ENCODE data around the gene GTPBP10.

DNA sequence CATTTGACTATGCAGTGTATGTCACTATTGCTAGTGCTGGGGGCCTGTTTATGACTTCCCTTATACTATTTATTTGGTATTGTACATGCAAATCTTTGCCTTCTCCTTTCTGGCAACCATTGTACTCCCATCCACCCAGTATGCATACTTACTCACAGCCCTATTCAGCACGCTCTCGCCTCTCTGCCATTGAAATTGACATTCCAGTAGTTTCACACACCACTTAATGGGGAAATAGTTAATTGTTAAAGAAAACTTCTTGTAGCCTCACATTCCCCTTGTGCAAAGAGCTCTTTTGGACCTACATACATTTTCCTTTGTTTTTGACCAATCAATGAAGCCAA is 66.6 kb downstream of the GTPBP10 start:
- TF ChIP-seq, protein P1, sequence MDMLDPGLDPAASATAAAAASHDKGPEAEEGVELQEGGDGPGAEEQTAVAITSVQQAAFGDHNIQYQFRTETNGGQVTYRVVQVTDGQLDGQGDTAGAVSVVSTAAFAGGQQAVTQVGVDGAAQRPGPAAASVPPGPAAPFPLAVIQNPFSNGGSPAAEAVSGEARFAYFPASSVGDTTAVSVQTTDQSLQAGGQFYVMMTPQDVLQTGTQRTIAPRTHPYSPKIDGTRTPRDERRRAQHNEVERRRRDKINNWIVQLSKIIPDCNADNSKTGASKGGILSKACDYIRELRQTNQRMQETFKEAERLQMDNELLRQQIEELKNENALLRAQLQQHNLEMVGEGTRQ (CRISPR knock-in tag; IDR thresholded peaks at IDR 0.05) = no peak
- TF ChIP-seq, protein P2, sequence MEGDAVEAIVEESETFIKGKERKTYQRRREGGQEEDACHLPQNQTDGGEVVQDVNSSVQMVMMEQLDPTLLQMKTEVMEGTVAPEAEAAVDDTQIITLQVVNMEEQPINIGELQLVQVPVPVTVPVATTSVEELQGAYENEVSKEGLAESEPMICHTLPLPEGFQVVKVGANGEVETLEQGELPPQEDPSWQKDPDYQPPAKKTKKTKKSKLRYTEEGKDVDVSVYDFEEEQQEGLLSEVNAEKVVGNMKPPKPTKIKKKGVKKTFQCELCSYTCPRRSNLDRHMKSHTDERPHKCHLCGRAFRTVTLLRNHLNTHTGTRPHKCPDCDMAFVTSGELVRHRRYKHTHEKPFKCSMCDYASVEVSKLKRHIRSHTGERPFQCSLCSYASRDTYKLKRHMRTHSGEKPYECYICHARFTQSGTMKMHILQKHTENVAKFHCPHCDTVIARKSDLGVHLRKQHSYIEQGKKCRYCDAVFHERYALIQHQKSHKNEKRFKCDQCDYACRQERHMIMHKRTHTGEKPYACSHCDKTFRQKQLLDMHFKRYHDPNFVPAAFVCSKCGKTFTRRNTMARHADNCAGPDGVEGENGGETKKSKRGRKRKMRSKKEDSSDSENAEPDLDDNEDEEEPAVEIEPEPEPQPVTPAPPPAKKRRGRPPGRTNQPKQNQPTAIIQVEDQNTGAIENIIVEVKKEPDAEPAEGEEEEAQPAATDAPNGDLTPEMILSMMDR (IDR thresholded peaks at IDR 0.05) = no peak
- TF ChIP-seq, protein P3, sequence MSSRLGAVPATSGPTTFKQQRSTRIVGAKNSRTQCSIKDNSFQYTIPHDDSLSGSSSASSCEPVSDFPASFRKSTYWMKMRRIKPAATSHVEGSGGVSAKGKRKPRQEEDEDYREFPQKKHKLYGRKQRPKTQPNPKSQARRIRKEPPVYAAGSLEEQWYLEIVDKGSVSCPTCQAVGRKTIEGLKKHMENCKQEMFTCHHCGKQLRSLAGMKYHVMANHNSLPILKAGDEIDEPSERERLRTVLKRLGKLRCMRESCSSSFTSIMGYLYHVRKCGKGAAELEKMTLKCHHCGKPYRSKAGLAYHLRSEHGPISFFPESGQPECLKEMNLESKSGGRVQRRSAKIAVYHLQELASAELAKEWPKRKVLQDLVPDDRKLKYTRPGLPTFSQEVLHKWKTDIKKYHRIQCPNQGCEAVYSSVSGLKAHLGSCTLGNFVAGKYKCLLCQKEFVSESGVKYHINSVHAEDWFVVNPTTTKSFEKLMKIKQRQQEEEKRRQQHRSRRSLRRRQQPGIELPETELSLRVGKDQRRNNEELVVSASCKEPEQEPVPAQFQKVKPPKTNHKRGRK (CRISPR knock-in tag; IDR thresholded peaks at IDR 0.05; ENCODE audit: borderline replicate concordance) = no peak
- no peak for TF ChIP-seq ZNF263 (CRISPR knock-in tag; IDR thresholded peaks at IDR 0.05; ENCODE audit: low read depth)
